Upper lobe of left lung (tissue), 4 donors: Measurements from ENCODE around the gene SMG9.

Source experiments
- POLR2A ChIP-seq, 4 donors: fragments of 450-650 bp; IDR thresholded peaks; one replicate each; pipeline ENCODE4 v1.5.1; 2016 to 2017; ENCODE audit warnings: antibody characterized with exemption in 4 of 4, mild to moderate bottlenecking in 2 of 4
- POLR2AphosphoS5 ChIP-seq, 2 donors: sonication (generic); formaldehyde crosslinking; IDR thresholded peaks; one replicate each; pipeline ENCODE4 v1.5.1; 2017; ENCODE audit warnings: antibody characterized with exemption in 2 of 2

GRCh38 chr19:43790587-43790986, 35.8 kb upstream of the SMG9 start:
- no peak for TF ChIP-seq POLR2A (IDR thresholded peaks at IDR 0.05)
- TF ChIP-seq POLR2AphosphoS5 (IDR thresholded peaks at IDR 0.05): no peak
